Measurements from ENCODE around the gene C1orf159.

Gene C1orf159

GRCh38 chr1:1157914-1158710 lies 42.2 kb upstream of the C1orf159 start:
- Histone ChIP-seq H3K4me2 (ENCODE audit: low read depth, low read length, poor library complexity, severe bottlenecking) (peak overlapping the region; percentile 87), H3K27ac (ENCODE audit: low read depth, low read length) (no peak overlapping the region), H4K20me1 (ENCODE audit: low read depth, low read length) (no peaks in the 10 kb centered on the region), H3K9me2 (replicated peaks; ENCODE audit: insufficient read depth, low read length) (no peaks in the 10 kb centered on the region), H3K79me2 (ENCODE audit: insufficient read depth, low read length) (no peaks in the 10 kb centered on the region), H3K27me3 (ENCODE audit: low read length) (no peaks in the 10 kb centered on the region), H3K9me3 (ENCODE audit: insufficient read depth, low read length) (peaks cover 2% of the 10 kb centered on the region; the same call in 1 of the 2 replicates), H2AFZ (ENCODE audit: low read depth, low read length, severe bottlenecking) (peak overlapping the region; percentile 89), H3K36me3 (ENCODE audit: low read length) (no peaks in the 10 kb centered on the region), H3F3A (ENCODE audit: insufficient read depth) (no peaks in the 10 kb centered on the region), H3K4me3 (ENCODE audit: insufficient read depth, low read length, poor library complexity, severe bottlenecking) (peak overlapping the region; percentile 58), H3K9ac (ENCODE audit: low read length) (peak overlapping the region; percentile 66)
- TF ChIP-seq CTCF (IDR thresholded peaks at IDR 0.05; ENCODE audit: insufficient read depth, low read length, poor library complexity, severe bottlenecking) = no peak
- no peak for TF ChIP-seq EZH2phosphoT487 (conservative IDR thresholded peaks at IDR 0.05; ENCODE audit: low read length)

- Histone ChIP-seq H2AFZ (ENCODE audit: low read depth, low read length, severe bottlenecking) (peak overlapping the region; percentile 89), H3K79me2 (ENCODE audit: insufficient read depth, low read length) (no peaks in the 10 kb centered on the region), H3K9me3 (ENCODE audit: insufficient read depth, low read length) (peaks cover 8% of the 10 kb centered on the region; the same call in 1 of the 2 replicates), H4K20me1 (ENCODE audit: low read depth, low read length) (no peaks in the 10 kb centered on the region), H3K27me3 (ENCODE audit: low read length) (no peaks in the 10 kb centered on the region), H3K27ac (ENCODE audit: low read depth, low read length) (no peak overlapping the region), H3K4me2 (ENCODE audit: low read depth, low read length, poor library complexity, severe bottlenecking) (peak overlapping the region; percentile 87), H3K9ac (ENCODE audit: low read length) (peak overlapping the region; percentile 66), H3K9me2 (replicated peaks; ENCODE audit: insufficient read depth, low read length) (no peaks in the 10 kb centered on the region), H3K4me3 (ENCODE audit: insufficient read depth, low read length, poor library complexity, severe bottlenecking) (peak overlapping the region; percentile 58), H3K36me3 (ENCODE audit: low read length) (no peaks in the 10 kb centered on the region), H3F3A (ENCODE audit: insufficient read depth) (no peaks in the 10 kb centered on the region)
- TF ChIP-seq CTCF (IDR thresholded peaks at IDR 0.05; ENCODE audit: insufficient read depth, low read length, poor library complexity, severe bottlenecking) (no peak), EZH2phosphoT487 (conservative IDR thresholded peaks at IDR 0.05; ENCODE audit: low read length) (no peak)
Measured at GRCh38 chr1:1157426-1157913, 41.6 kb upstream of the C1orf159 start.

GRCh38 chr1:1157033-1157365 lies 41.1 kb upstream of the C1orf159 start:
- no peaks in the 10 kb centered on the region for H3K79me2 ChIP-seq (ENCODE audit: insufficient read depth, low read length)
- H3F3A ChIP-seq (ENCODE audit: insufficient read depth) = no peaks in the 10 kb centered on the region
- H3K27me3 ChIP-seq (ENCODE audit: low read length) = no peaks in the 10 kb centered on the region
- H3K9me3 ChIP-seq (ENCODE audit: insufficient read depth, low read length) = peaks cover 10% of the 10 kb centered on the region; the same call in 1 of the 2 replicates
- no peaks in the 10 kb centered on the region for H3K36me3 ChIP-seq (ENCODE audit: low read length)
- H3K4me3 ChIP-seq (ENCODE audit: insufficient read depth, low read length, poor library complexity, severe bottlenecking) = no peak overlapping the region
- no peak overlapping the region for H3K9ac ChIP-seq (ENCODE audit: low read length)
- H3K27ac ChIP-seq (ENCODE audit: low read depth, low read length) = no peak overlapping the region
- H2AFZ ChIP-seq (ENCODE audit: low read depth, low read length, severe bottlenecking) = no peak overlapping the region
- H4K20me1 ChIP-seq (ENCODE audit: low read depth, low read length) = no peaks in the 10 kb centered on the region
- TF ChIP-seq CTCF (IDR thresholded peaks at IDR 0.05; ENCODE audit: insufficient read depth, low read length, poor library complexity, severe bottlenecking) (no peak), EZH2phosphoT487 (conservative IDR thresholded peaks at IDR 0.05; ENCODE audit: low read length) (no peak)
- no peaks in the 10 kb centered on the region for H3K9me2 ChIP-seq (replicated peaks; ENCODE audit: insufficient read depth, low read length)
- H3K4me2 ChIP-seq (ENCODE audit: low read depth, low read length, poor library complexity, severe bottlenecking) = no peak overlapping the region
